GM20000 (cell line): ENCODE results near the gene TMEM144.
A peak's percentile ranks its signal among the peaks of the same experiment; 100 is the strongest.

Experiments
- DNase-seq: peaks from one replicate; pipeline ENCODE4 v3.0.0; 2012; ENCODE audit warnings: low spot score
- TF ChIP-seq, protein P1 (sequence below): IDR thresholded peaks from 2 replicates; pipeline ENCODE4 v1.5.1; 2012; ENCODE audit warnings: mild to moderate bottlenecking, control low read depth; ENCODE audit errors: extremely low read depth, missing control alignments

TMEM144 gene

DNA sequence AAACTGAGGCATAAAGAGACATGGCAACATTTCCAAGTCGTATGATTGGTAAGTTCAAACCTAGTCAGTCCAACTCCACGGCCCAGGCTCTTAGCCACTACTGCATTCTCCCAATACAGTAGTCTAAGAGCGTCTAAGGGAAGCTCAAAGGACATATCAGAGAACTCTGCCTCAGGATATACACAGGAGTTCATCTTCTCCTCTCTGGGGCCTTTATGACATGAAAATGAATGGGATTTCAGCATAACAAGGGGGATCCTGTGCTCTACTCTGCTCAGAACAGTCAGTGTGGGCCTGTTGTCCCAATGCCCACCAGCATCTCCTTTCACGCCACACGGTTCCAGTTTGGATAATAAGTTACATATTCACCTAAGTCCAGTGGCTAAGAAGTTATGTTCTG lies 41.7 kb upstream of the TMEM144 start:
- no peak for DNase-seq
- TF ChIP-seq, protein P1, sequence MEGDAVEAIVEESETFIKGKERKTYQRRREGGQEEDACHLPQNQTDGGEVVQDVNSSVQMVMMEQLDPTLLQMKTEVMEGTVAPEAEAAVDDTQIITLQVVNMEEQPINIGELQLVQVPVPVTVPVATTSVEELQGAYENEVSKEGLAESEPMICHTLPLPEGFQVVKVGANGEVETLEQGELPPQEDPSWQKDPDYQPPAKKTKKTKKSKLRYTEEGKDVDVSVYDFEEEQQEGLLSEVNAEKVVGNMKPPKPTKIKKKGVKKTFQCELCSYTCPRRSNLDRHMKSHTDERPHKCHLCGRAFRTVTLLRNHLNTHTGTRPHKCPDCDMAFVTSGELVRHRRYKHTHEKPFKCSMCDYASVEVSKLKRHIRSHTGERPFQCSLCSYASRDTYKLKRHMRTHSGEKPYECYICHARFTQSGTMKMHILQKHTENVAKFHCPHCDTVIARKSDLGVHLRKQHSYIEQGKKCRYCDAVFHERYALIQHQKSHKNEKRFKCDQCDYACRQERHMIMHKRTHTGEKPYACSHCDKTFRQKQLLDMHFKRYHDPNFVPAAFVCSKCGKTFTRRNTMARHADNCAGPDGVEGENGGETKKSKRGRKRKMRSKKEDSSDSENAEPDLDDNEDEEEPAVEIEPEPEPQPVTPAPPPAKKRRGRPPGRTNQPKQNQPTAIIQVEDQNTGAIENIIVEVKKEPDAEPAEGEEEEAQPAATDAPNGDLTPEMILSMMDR, result no peak

DNA sequence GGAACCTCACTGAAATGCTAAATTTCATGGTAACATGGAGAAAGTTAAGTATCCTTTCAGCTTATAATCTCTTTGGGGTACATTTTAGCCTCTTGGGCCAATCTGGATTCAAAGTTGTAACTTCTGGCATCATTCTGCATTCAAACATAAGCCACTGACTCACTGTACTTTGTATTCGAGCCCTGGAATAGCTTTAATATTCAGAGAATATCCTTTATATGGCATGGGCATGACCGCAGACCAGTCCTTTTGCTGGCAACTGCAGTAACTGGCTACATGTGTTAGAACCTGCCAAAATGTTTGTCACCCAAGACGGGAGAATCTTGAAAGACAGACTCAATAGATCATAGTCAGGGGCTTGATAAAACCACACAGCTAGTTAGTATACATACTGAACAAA lies 40.8 kb upstream of the TMEM144 start:
- DNase-seq, result no peak
- TF ChIP-seq, protein P1, result no peak

DNA sequence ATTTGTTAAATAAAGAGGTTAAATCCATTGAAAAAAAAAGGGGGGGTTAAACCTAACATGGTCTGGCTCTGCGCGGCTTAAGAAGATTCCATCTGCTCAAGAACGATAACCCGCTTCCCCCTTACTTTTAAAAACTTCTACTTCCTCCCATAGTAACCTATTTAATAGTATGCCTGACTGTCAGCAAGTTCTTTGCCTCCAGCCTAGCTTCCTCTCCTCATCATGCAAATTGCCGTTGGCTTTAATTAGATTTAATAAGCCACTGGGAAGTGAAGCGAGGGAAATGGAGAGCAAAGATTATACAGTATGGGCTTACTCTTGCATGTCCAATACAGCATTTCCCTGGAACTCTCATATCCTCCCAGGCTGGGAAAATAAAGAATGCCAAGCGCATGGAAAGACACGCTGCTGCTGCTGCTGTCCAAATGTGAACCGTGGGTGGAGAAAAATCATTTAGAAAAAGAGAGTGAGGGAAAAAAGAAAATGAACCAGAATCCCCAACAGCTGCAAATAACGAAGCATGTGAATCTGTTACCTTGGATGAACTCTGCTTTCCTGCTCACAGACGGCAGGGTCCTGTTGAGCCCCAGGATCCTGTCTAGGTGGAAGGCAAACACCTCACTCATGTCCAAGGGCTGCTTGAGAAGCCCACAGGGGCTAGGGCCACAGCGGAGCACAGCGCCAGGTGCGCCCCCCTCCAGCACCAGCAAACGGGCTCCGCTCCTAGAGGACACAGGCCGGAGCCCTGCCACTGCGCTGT lies 40.2 kb upstream of the TMEM144 start:
- DNase-seq, result no peak

DNA sequence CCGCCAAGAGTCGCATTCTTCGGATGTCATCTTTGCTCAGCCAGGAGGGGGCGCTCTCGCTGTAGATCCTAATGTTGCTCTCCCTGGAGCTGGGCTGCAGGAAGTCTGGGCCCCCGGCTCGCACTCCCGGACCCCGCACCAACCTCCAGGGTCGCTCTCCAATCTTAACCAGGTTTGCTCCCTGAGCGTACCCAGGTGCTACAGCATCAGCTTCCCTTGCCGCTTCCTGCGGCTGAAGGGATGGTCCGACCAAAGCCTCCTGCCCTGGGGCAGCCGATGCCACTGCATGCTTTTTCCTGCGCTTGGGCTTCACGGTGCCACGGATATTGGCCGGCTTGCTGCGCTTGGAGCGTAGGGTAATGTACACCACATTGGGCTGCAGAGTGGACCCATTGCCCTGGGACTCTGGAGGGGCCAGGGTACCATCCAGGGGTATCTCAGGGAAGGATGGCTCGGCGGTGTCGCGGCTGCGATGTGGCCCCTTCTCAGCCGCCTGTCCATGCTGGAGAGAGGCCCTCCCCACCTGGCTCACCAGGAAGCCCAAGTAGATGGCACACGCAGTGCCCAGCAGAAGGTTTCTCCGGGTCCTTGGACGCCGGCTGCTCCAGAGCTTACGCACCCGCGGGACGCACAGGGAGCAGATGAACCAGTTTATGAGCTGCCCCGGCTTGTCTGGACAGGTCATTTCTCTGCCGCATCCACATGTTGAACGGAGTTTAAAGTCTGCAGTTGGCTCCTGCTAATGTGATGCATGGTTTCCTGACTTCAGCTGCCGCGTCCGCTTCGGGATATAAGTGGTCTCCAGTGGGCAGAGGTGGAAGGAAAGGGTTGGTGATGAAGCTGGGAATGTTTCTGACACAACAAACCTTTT lies 39.4 kb upstream of the TMEM144 start:
- TF ChIP-seq, protein P1, result no peak
- DNase-seq, result peak; percentile 17

More for the DNA sequence above, 40.2 kb upstream of the TMEM144 start:
- TF ChIP-seq, protein P1, result no peak

DNA sequence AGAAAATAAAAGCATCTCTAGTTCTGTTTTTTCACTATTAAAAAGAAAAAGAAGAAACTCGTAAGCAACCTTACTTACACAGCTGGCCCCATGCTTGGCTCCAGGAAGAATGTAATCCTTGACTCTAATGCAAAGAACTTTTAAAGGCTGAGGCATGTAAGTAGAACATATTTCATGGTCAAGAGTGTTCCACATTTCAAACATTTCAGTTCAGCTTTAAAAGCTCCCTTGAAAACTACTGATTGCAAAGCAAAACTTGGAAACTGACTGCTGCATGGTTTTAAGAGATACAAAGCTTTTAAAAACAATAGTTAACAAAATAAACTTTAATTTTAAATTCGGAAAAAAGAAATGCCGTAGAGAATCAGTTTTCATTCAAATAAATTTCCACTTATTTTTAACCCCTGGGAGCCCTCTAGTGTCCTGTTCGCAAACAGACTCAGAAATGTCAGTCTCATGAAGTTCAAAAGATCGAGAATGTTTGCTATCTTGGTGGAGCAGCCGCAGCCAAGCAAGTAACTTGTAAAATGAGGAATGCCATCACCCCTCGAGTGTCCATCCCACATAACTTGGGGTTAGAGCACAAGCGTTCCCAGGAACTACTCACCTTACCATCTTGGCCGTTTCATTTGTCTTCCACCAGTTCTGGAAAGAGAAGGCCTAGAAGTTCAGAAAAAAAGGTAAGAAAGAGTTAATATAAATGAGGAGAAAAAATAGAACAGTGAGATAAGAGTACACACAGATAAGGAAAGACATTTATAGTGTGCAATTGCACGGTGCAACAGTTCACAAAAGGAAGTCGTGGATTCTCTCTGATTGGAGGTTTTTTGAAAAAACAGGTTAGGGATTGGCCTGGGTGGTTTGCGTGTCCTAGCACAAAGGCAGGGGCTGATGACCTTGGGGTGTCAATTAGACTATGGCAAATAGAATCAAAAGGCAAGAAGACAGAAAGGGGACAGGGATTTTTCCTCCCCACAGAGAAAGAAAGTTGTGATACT lies 37.7 kb upstream of the TMEM144 start, which contains the start of gene GASK1B:
Gene GASK1B, minus strand, starts transcription at position 765 of the 998 bp plus-strand sequence. CDS start 1,650 bp downstream, outside the sequence.
- peak; percentile 39 for DNase-seq

DNA sequence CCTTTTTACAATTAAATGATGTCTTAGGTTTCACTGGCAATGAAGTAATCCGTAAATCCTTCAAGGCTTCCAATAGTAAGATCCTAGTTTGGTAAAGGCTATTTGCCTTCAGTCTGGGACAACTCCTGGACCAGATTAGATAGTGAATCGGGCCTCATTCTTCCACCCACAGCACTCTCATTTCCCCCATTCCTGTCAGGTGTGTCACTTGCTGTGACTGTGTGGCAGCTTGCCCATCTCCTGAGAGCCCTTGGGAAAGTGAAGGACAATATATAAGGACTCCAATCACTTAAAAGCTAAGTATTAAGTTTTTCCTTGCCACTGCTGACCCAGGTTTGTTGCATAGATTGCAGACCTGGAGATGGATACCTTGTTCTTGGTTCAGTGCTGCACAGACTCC lies 34.2 kb upstream of the TMEM144 start:
- TF ChIP-seq, protein P1, result no peak
- DNase-seq, result no peak

More for the DNA sequence above, 37.7 kb upstream of the TMEM144 start, which contains the start of gene GASK1B:
- TF ChIP-seq, protein P1, result peak; percentile 23
